Measurements from ENCODE around the gene CDRT4.

CDRT4 gene

DNA sequence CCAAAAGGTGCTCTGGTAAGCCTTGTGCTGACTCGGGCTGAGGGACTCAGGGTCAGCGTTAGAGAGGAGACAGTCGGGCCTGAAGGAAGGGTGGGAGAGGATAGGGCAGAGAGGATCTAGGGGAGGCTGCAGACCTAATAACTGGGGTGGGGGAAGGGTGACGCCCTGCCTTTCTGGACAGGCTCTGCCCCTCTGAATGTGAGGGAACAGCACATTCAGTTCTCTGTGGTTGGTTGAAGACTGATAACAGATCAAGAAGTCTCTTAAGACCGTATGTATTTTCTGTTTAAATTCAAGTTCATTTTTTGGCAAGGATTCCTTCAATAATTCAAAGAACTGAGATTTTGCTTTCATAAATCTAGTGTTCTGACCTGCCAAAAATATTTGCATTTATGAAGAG lies 69.8 kb downstream of the CDRT4 start:
- DNase-seq (ENCODE audit: low read depth in 2 of 3, low spot score in 1 of 3): no peak

DNA sequence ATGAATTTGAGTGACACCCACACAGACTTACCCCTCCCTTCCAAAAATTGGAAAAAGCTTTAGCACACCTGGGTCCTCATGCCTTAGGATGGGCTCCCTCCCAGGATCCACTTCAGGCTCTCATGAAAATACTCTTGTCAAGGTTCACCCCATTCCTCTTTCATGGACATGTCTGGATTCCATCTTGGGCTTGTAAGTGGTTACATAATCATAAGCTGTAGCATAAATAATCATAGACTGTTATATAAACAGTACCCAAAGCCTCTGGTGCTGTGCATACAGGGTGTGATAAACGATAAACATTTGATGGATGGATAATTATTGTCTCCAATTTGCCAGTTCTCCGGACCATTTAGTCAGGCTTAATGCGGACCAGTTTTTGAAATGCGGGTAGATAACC lies 72.3 kb downstream of the CDRT4 start:
- no peak for DNase-seq (ENCODE audit: low read depth in 2 of 3, low spot score in 1 of 3)

DNA sequence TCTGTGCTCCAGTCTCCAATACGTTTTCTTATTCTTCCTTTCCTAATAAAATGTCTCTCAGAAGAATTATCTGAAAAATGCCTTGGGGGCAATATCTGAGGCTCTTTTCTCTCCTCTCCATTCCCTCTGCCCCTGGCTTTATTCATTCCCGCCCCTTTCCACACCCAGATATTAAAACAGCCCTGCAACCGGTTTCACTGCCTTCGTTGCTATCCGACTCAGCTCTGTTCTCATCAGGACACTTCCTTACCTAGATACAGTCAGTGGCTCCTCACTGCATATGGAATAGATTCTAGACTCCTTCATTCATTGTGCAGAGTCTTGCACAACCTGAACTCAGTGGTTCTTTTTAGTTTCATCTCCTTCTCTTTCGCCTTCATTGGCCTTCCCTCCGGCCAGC lies 74.0 kb downstream of the CDRT4 start:
- no peak for DNase-seq (ENCODE audit: low read depth in 2 of 3, low spot score in 1 of 3)

DNA sequence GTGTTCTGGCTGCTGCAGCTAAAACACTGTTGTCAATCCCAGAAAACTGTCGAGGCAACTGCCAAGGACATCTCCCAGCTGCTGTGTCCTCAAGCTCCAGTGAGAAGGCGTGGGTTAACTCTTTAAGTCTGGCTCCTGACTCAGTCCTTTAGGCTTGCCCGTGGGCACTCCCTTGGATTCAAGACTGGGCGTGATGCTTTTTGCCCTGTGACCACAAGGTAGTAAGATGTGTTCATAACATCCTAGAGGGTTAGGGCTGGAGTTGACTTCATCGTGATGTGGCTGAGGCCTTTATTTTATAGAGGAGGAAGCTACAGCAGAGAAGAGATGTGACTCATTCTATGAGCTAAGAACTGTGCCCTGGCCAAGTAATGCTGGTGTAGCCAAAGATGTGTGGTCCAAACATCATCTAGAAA lies 75.1 kb downstream of the CDRT4 start:
- DNase-seq (ENCODE audit: low read depth in 2 of 3, low spot score in 1 of 3): no peak

DNA sequence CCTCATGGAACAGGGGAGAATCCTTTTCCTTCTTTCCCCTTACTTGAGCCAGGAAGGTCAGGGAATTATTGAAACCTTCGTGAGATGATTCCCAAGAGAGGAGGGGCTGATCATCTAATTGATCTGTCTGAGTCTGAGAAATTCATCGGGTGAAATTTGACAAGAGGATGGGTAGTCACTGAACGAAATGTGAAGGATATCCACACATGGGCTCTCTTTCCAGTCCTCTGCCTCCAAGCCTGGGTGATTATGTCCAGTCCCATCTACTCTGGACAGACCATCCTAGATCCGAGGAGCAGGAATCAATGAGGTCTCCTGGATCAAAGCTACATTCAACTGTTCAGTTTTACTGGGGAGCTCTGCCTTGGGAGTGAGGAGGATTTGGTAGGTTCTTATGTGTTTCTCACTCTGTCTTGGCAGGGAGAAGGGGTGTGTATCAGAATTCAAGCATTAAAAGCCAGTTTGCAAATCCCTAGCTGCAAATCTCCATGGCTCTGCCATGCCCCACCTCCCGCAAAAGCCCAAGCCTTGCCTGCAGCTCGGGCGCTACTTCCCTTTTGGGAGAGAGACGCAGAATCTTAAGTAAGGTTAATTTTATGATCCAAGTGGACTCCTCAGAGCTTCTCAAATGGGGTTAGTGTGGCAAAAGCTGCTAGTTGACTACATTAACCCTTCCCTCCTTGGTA lies 78.9 kb downstream of the CDRT4 start:
- no peak for DNase-seq (ENCODE audit: low read depth in 2 of 3, low spot score in 1 of 3)

DNA sequence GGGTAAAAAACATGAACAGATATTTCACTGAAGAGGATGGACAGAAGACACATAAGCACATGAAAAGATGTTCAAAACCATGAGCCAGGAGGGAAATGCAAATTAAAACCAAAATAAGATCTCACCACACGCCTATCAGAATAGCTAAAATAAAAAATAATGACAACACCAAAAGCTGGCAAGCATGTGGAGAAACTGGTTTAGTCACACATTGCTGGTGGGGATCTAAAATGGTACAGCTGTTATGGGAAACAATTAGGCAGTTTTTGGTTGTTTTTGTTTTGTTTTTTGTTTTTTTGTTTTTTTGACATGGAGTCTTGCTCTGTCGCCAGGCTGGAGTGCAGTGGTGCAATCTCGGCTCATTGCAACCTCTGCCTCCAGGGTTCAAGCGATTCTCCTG lies 81.3 kb downstream of the CDRT4 start:
- DNase-seq (ENCODE audit: low read depth in 2 of 3, low spot score in 1 of 3): no peak
